Keratinocyte (primary cell): Measurements from ENCODE around the gene SCGB1D1. TPM values are rescaled to one million over a fixed set of nuclear protein-coding genes. Genes with fewer than 3 reads are reported as not detected.

Experiments
- DNase-seq: peaks from one replicate; pipeline ENCODE4 v3.0.0-alpha.2; 2011; ENCODE audit warnings: low read depth, missing footprints, low spot score
- FAIRE-seq: peaks from 2 replicates; lab custom pipeline; 2011; peaks lifted over from hg19 to GRCh38; lab: Jason Lieb, UNC
- H2AFZ ChIP-seq: 2 replicates; pipeline ENCODE4 v1.6.0; 2012; ENCODE audit warnings: low read length, control low read depth, inconsistent platforms; ENCODE audit not compliant: control insufficient read depth
- H3K27ac ChIP-seq: 2 replicates; pipeline ENCODE4 v1.5.1; 2011; ENCODE audit warnings: low read length; ENCODE audit not compliant: control insufficient read depth, insufficient read depth
- H3K27me3 ChIP-seq: 3 replicates; pipeline ENCODE4 v1.6.0; 2011; ENCODE audit warnings: low read length; ENCODE audit not compliant: control insufficient read depth, insufficient read depth; ENCODE audit errors: extremely low read depth
- H3K36me3 ChIP-seq, 2 experiments: 2 replicates in 1 of 2; 3 replicates in 1 of 2; pipeline ENCODE4 v1.5.1; 2011; ENCODE audit warnings: low read length in 2 of 2, mild to moderate bottlenecking in 1 of 2; ENCODE audit not compliant: control insufficient read depth in 2 of 2, insufficient read depth in 2 of 2; ENCODE audit errors: extremely low read depth in 1 of 2
- H3K4me1 ChIP-seq: 3 replicates; pipeline ENCODE4 v1.5.1; 2011; ENCODE audit warnings: low read length; ENCODE audit not compliant: control insufficient read depth, insufficient read depth; ENCODE audit errors: extremely low read depth
- H3K4me2 ChIP-seq: 3 replicates; pipeline ENCODE4 v1.6.0; 2011; ENCODE audit warnings: low read depth, low read length; ENCODE audit not compliant: control insufficient read depth, insufficient read depth; ENCODE audit errors: extremely low read depth
- H3K4me3 ChIP-seq, 3 experiments: fragments of 200-600 bp in 1 of 3; sonication (generic) in 1 of 3; 2 replicates in 2 of 3; 3 replicates in 1 of 3; pipeline ENCODE4 v1.5.1; 2011 to 2016; ENCODE audit warnings: low read length in 3 of 3, mild to moderate bottlenecking in 3 of 3, control low read depth in 2 of 3, inconsistent platforms in 1 of 3, low read depth in 1 of 3, mixed read lengths in 1 of 3, mixed run types in 1 of 3, moderate library complexity in 1 of 3; ENCODE audit not compliant: control insufficient read depth in 2 of 3, insufficient read depth in 2 of 3; ENCODE audit errors: extremely low read depth in 1 of 3
- H3K79me2 ChIP-seq: 2 replicates; pipeline ENCODE4 v1.6.0; 2012; ENCODE audit warnings: low read length; ENCODE audit not compliant: control insufficient read depth, insufficient read depth
- H3K9ac ChIP-seq: 3 replicates; pipeline ENCODE4 v1.6.0; 2011; ENCODE audit warnings: low read length; ENCODE audit not compliant: control insufficient read depth, insufficient read depth; ENCODE audit errors: extremely low read depth
- H3K9me1 ChIP-seq: 3 replicates; pipeline ENCODE4 v1.6.0; 2011; ENCODE audit warnings: low read length; ENCODE audit not compliant: control insufficient read depth, insufficient read depth; ENCODE audit errors: extremely low read depth
- H3K9me3 ChIP-seq: 2 replicates; pipeline ENCODE4 v1.5.1; 2012; ENCODE audit warnings: low read depth, low read length; ENCODE audit not compliant: control insufficient read depth
- H4K20me1 ChIP-seq: 3 replicates; pipeline ENCODE4 v1.6.0; 2011; ENCODE audit warnings: low read length; ENCODE audit not compliant: control insufficient read depth, insufficient read depth; ENCODE audit errors: extremely low read depth
- CTCF ChIP-seq, 3 experiments: IDR thresholded peaks in 1 of 3; conservative IDR thresholded peaks in 1 of 3; optimal IDR thresholded peaks in 1 of 3; 2 replicates in 2 of 3; 3 replicates in 1 of 3; pipeline versions ENCODE3 to v1.5.1; 2011; ENCODE audit warnings: low read length in 3 of 3, mild to moderate bottlenecking in 3 of 3, moderate library complexity in 2 of 3, control low read depth in 1 of 3, inconsistent platforms in 1 of 3; ENCODE audit not compliant: insufficient read depth in 2 of 3; ENCODE audit errors: extremely low read depth in 1 of 3
- EZH2 ChIP-seq: IDR thresholded peaks from one replicate; pipeline ENCODE4 v1.6.1; 2012; ENCODE audit warnings: inconsistent platforms, mild to moderate bottlenecking, low read length, moderate library complexity
- dilution Hi-C: fragments of 300-500 bp; cut with MboI; formaldehyde crosslinking; loops from one replicate; pipeline ENCODE4 v1.7.0; 2020; ENCODE audit warnings: low sequenced_read_pairs; ENCODE audit not compliant: extremely low pct_ligation_motif_present
- polyA plus RNA-seq, 5 experiments: library from polyadenylated mRNA; depleted of rRNA in 3 of 5; stranded (reverse) in 3 of 5; stranded (forward) in 1 of 5; unstranded in 1 of 5; fragments of >200 nt; gene quantifications; 1 replicate in 1 of 5; 2 replicates in 3 of 5; 3 replicates in 1 of 5; pipeline versions ENCODE4 v1.2.1 to v1.2.3, GENCODE V29; 2011 to 2012; ENCODE audit warnings: missing spikeins in 2 of 5, low read depth in 1 of 5, low replicate concordance in 1 of 5

SCGB1D1 gene
- polyA plus RNA-seq, 1 donor (not counting 4 experiments of a cell fraction or from before 2014, with no cell fraction given), result not detected

- no peaks in the 10 kb centered on the region for H3K36me3 ChIP-seq
- no peaks in the 10 kb centered on the region for H3K79me2 ChIP-seq
- no peak overlapping the region for H3K27ac ChIP-seq
- H3K9me3 ChIP-seq, result no peaks in the 10 kb centered on the region
- no peak overlapping the region for H3K9ac ChIP-seq
- no peak overlapping the region for H3K4me3 ChIP-seq
- FAIRE-seq, result no peak
- TF ChIP-seq EZH2 (no peak), CTCF (optimal IDR thresholded peaks at IDR 0.05 in 1 of 3, IDR thresholded peaks at IDR 0.05 in 1 of 3, conservative IDR thresholded peaks at IDR 0.05 in 1 of 3; ENCODE audit: extremely low read depth in 1 of 3, insufficient read depth in 2 of 3, low read length in 3 of 3) (no peak)
- H3K4me2 ChIP-seq, result no peak overlapping the region
- H3K27me3 ChIP-seq, result peaks cover 6% of the 10 kb centered on the region
- H3K4me1 ChIP-seq, result no peaks in the 10 kb centered on the region
- peak overlapping the region; percentile 4 for H2AFZ ChIP-seq
- DNase-seq, result no peak
- dilution Hi-C loops, result no loop called here
- no peaks in the 10 kb centered on the region for H3K9me1 ChIP-seq
- H4K20me1 ChIP-seq, result no peaks in the 10 kb centered on the region
Measured at GRCh38 chr11:62169448-62169847, 20.6 kb upstream of the SCGB1D1 start.

GRCh38 chr11:62169935-62170334 is 20.1 kb upstream of the SCGB1D1 start:
- H3K27me3 ChIP-seq, result peaks cover 6% of the 10 kb centered on the region
- H2AFZ ChIP-seq, result no peak overlapping the region
- dilution Hi-C loops, result no loop called here
- DNase-seq (no peak), FAIRE-seq (no peak)
- no peaks in the 10 kb centered on the region for H3K9me3 ChIP-seq
- TF ChIP-seq CTCF (optimal IDR thresholded peaks at IDR 0.05 in 1 of 3, IDR thresholded peaks at IDR 0.05 in 1 of 3, conservative IDR thresholded peaks at IDR 0.05 in 1 of 3; ENCODE audit: extremely low read depth in 1 of 3, insufficient read depth in 2 of 3, low read length in 3 of 3) (no peak), EZH2 (no peak)
- H3K9me1 ChIP-seq, result no peaks in the 10 kb centered on the region
- H3K4me1 ChIP-seq, result no peaks in the 10 kb centered on the region
- H3K79me2 ChIP-seq, result no peaks in the 10 kb centered on the region
- no peaks in the 10 kb centered on the region for H3K36me3 ChIP-seq
- H3K9ac ChIP-seq, result no peak overlapping the region
- no peak overlapping the region for H3K4me3 ChIP-seq
- no peak overlapping the region for H3K4me2 ChIP-seq
- H3K27ac ChIP-seq, result no peak overlapping the region
- no peaks in the 10 kb centered on the region for H4K20me1 ChIP-seq
